SH-SY5Y (cell line): ENCODE measurements around the gene SPATA2.

Experiments
- GATA2 ChIP-seq: IDR thresholded peaks from 2 replicates; pipeline ENCODE4 v1.6.1; 2011; ENCODE audit warnings: mild to moderate bottlenecking, low read depth, low read length
- GATA3 ChIP-seq: IDR thresholded peaks from 2 replicates; pipeline ENCODE4 v1.6.1; 2011; ENCODE audit warnings: low read depth, mild to moderate bottlenecking, low read length, moderate library complexity

- no peak for TF ChIP-seq GATA2
- TF ChIP-seq GATA3 = no peak
Measured at GRCh38 chr20:49890471-49891361, 24.6 kb downstream of the SPATA2 start.
